ENCODE data around the gene C2orf92.
"Not testable (repeated sequence)": the region's sequence is repeated elsewhere in the genome, so short reads cannot be mapped to it uniquely, and the experiment has no call there.

The C2orf92 gene

GRCh38 chr2:97670471-97670870, 958 bp downstream of the C2orf92 start:
- ATAC-seq (ENCODE audit: insufficient read depth, low read depth), result no peak

GRCh38 chr2:97671526-97671925, 2.0 kb downstream of the C2orf92 start:
- no peaks in the 10 kb centered on the region for H3K36me3 ChIP-seq (ENCODE audit: insufficient read depth, low read length)
- no peaks in the 10 kb centered on the region for H4K20me1 ChIP-seq (ENCODE audit: insufficient read depth, low read length)
- no peak overlapping the region for H3K27ac ChIP-seq (ENCODE audit: low read length)
- H3K9me3 ChIP-seq (ENCODE audit: insufficient read depth, low read length, severe bottlenecking), result no peaks in the 10 kb centered on the region
- H3K4me2 ChIP-seq (ENCODE audit: insufficient read depth, low read length), result no peak overlapping the region
- no peaks in the 10 kb centered on the region for H3K79me2 ChIP-seq (ENCODE audit: insufficient read depth, low read length)
- no peak overlapping the region for H2AFZ ChIP-seq (ENCODE audit: low read depth, low read length)
- no peak overlapping the region for H3K4me3 ChIP-seq (ENCODE audit: low read depth in 1 of 2, low read length in 2 of 2)
- no peaks in the 10 kb centered on the region for H3K4me1 ChIP-seq (ENCODE audit: insufficient read depth, low read length)
- H3K27me3 ChIP-seq (ENCODE audit: insufficient read depth, low read length, poor library complexity), result no peaks in the 10 kb centered on the region
- H3K9ac ChIP-seq (ENCODE audit: low read depth, low read length), result no peak overlapping the region
- TF ChIP-seq CTCF (IDR thresholded peaks at IDR 0.05; ENCODE audit: borderline replicate concordance, extremely low read depth, low read length, poor library complexity, severe bottlenecking) (no peak), EZH2 (IDR thresholded peaks at IDR 0.05; ENCODE audit: borderline replicate concordance, low read depth, low read length, severe bottlenecking) (no peak)
- DNase-seq (no peak), ATAC-seq (ENCODE audit: insufficient read depth, low read depth) (no peak)

More at GRCh38 chr2:97670471-97670870, 958 bp downstream of the C2orf92 start:
- no peak for DNase-seq
- no peaks in the 10 kb centered on the region for H4K20me1 ChIP-seq (ENCODE audit: insufficient read depth, low read length)
- no peak for TF ChIP-seq CTCF (IDR thresholded peaks at IDR 0.05; ENCODE audit: borderline replicate concordance, extremely low read depth, low read length, poor library complexity, severe bottlenecking)
- H3K27ac ChIP-seq (ENCODE audit: low read length), result no peak overlapping the region
- H3K4me1 ChIP-seq (ENCODE audit: insufficient read depth, low read length), result no peaks in the 10 kb centered on the region; the same call in 1 of the 2 replicates
- H3K27me3 ChIP-seq (ENCODE audit: insufficient read depth, low read length, poor library complexity), result no peaks in the 10 kb centered on the region
- H3K36me3 ChIP-seq (ENCODE audit: insufficient read depth, low read length), result no peaks in the 10 kb centered on the region
- no peaks in the 10 kb centered on the region for H3K79me2 ChIP-seq (ENCODE audit: insufficient read depth, low read length)
- H3K4me3 ChIP-seq (ENCODE audit: low read depth in 1 of 2, low read length in 2 of 2), result no peak overlapping the region
- no peaks in the 10 kb centered on the region for H3K9me3 ChIP-seq (ENCODE audit: insufficient read depth, low read length, severe bottlenecking)
- H2AFZ ChIP-seq (ENCODE audit: low read depth, low read length), result no peak overlapping the region
- H3K9ac ChIP-seq (ENCODE audit: low read depth, low read length), result no peak overlapping the region
- H3K4me2 ChIP-seq (ENCODE audit: insufficient read depth, low read length), result no peak overlapping the region

- not testable (repeated sequence) for H3K9me3 ChIP-seq (ENCODE audit: insufficient read depth, low read length, severe bottlenecking); DNase-seq; H3K79me2 ChIP-seq (ENCODE audit: insufficient read depth, low read length); H3K9ac ChIP-seq (ENCODE audit: low read depth, low read length); H4K20me1 ChIP-seq (ENCODE audit: insufficient read depth, low read length); H3K27ac ChIP-seq (ENCODE audit: low read length); H3K4me3 ChIP-seq (ENCODE audit: low read depth in 1 of 2, low read length in 2 of 2); H3K27me3 ChIP-seq (ENCODE audit: insufficient read depth, low read length, poor library complexity); H3K4me2 ChIP-seq (ENCODE audit: insufficient read depth, low read length); H2AFZ ChIP-seq (ENCODE audit: low read depth, low read length); ATAC-seq (ENCODE audit: insufficient read depth, low read depth); H3K36me3 ChIP-seq (ENCODE audit: insufficient read depth, low read length); H3K4me1 ChIP-seq (ENCODE audit: insufficient read depth, low read length)
Observed at GRCh38 chr2:97672606-97673140, 3.2 kb downstream of the C2orf92 start.

GRCh38 chr2:97673182-97673914, 3.8 kb downstream of the C2orf92 start:
- Histone ChIP-seq H2AFZ (ENCODE audit: low read depth, low read length) (no peak overlapping the region), H3K9ac (ENCODE audit: low read depth, low read length) (no peak overlapping the region), H3K4me3 (ENCODE audit: low read depth in 1 of 2, low read length in 2 of 2) (no peak overlapping the region), H3K27me3 (ENCODE audit: insufficient read depth, low read length, poor library complexity) (no peaks in the 10 kb centered on the region), H4K20me1 (ENCODE audit: insufficient read depth, low read length) (no peaks in the 10 kb centered on the region), H3K4me1 (ENCODE audit: insufficient read depth, low read length) (no peaks in the 10 kb centered on the region), H3K79me2 (ENCODE audit: insufficient read depth, low read length) (no peaks in the 10 kb centered on the region), H3K9me3 (ENCODE audit: insufficient read depth, low read length, severe bottlenecking) (no peaks in the 10 kb centered on the region), H3K4me2 (ENCODE audit: insufficient read depth, low read length) (no peak overlapping the region), H3K36me3 (ENCODE audit: insufficient read depth, low read length) (no peaks in the 10 kb centered on the region), H3K27ac (ENCODE audit: low read length) (no peak overlapping the region)
- TF ChIP-seq CTCF (IDR thresholded peaks at IDR 0.05; ENCODE audit: borderline replicate concordance, extremely low read depth, low read length, poor library complexity, severe bottlenecking) (no peak), EZH2 (IDR thresholded peaks at IDR 0.05; ENCODE audit: borderline replicate concordance, low read depth, low read length, severe bottlenecking) (no peak)
- ATAC-seq (ENCODE audit: insufficient read depth, low read depth) (no peak; the same call in 2 of the 3 replicates), DNase-seq (no peak)

Data from DND-41 (cell line).